ENCODE data around the gene SLC13A2.

- no peak for TF ChIP-seq CTCF (IDR thresholded peaks at IDR 0.05 in 2 of 3, conservative IDR thresholded peaks at IDR 0.05 in 1 of 3; ENCODE audit: borderline replicate concordance in 1 of 3, insufficient read depth in 1 of 3, low read depth in 2 of 3, low read length in 2 of 3)
- TF ChIP-seq CBX3 (IDR thresholded peaks at IDR 0.05; ENCODE audit: low read depth), result no peak
Observed at GRCh38 chr17:28511858-28512461, 38.5 kb downstream of the SLC13A2 start.

Measured in HCT116 (cell line).